Lung (tissue), 12 donors: ENCODE data around the gene EFS. TPM values are rescaled to one million over a fixed set of nuclear protein-coding genes. Genes with fewer than 3 reads are reported as not detected.
A peak's percentile ranks its signal among the peaks of the same experiment; 100 is the strongest.
"Not testable (repeated sequence)": the region's sequence is repeated elsewhere in the genome, so short reads cannot be mapped to it uniquely, and the experiment has no call there.

Experiments
- ATAC-seq: fragments of 200-7000 bp; cut with Tn5 transposase; one replicate; pipeline ENCODE4 v1.9.1; 2020; ENCODE audit warnings: moderate number of reproducible peaks; ENCODE audit not compliant: insufficient read depth, low FRiP score
- DNase-seq, 3 donors: peaks; one replicate each; pipeline ENCODE4 v3.0.0-alpha.2; 2013 to 2017
- H3K27ac ChIP-seq, 2 donors: one replicate each; pipeline ENCODE4 v1.5.1; 2013; ENCODE audit warnings: mild to moderate bottlenecking in 2 of 2, moderate library complexity in 2 of 2, control low read depth in 1 of 2, inconsistent platforms in 1 of 2, low read depth in 1 of 2, low read length in 1 of 2
- H3K27me3 ChIP-seq, 3 donors: one replicate each; pipeline ENCODE4 v1.5.1; 2013; ENCODE audit warnings: low read length in 2 of 3; ENCODE audit not compliant: control insufficient read depth in 3 of 3, insufficient read depth in 3 of 3
- H3K36me3 ChIP-seq, 4 donors: one replicate each; pipeline ENCODE4 v1.5.1; 2013; ENCODE audit warnings: low read length in 4 of 4, mild to moderate bottlenecking in 1 of 4, moderate library complexity in 1 of 4; ENCODE audit not compliant: control insufficient read depth in 4 of 4, insufficient read depth in 4 of 4
- H3K4me1 ChIP-seq, 5 donors: one replicate each; pipeline ENCODE4 v1.5.1; 2013; ENCODE audit warnings: low read length in 5 of 5, mild to moderate bottlenecking in 2 of 5, moderate library complexity in 1 of 5; ENCODE audit not compliant: control insufficient read depth in 5 of 5, insufficient read depth in 5 of 5
- H3K4me3 ChIP-seq: one replicate; pipeline ENCODE4 v1.5.1; 2013; ENCODE audit warnings: mild to moderate bottlenecking, control low read depth, moderate library complexity
- H3K9ac ChIP-seq, 2 donors: one replicate each; pipeline ENCODE4 v1.5.1; 2013; ENCODE audit warnings: low read length in 2 of 2, control low read depth in 1 of 2; ENCODE audit not compliant: insufficient read depth in 1 of 2
- H3K9me3 ChIP-seq, 4 donors: one replicate each; pipeline ENCODE4 v1.5.1; 2013; ENCODE audit warnings: low read length in 3 of 4, mild to moderate bottlenecking in 1 of 4, moderate library complexity in 1 of 4; ENCODE audit not compliant: control insufficient read depth in 4 of 4, insufficient read depth in 3 of 4
- CTCF ChIP-seq: IDR thresholded peaks from 2 replicates; pipeline ENCODE4 v1.5.1; 2012; ENCODE audit warnings: mild to moderate bottlenecking; ENCODE audit errors: control extremely low read depth, extremely low read depth
- WGBS, 2 donors: extraction: QIAGEN DNeasy Blood & Tissue Kit; methylation state at CpG; one replicate each; pipeline ENCODE4 v1.1.7; 2013; 5-methylcytosine and 5-hydroxymethylcytosine counted together
- polyA plus RNA-seq, 2 donors: library from polyadenylated mRNA; stranded (reverse); fragments of 200-250 nt; gene quantifications; one replicate each; pipeline ENCODE4 v1.2.1, GENCODE V29; 2013
- total RNA-seq, 2 donors: library from RNA; depleted of rRNA in 1 of 2; stranded (reverse); fragments of >200 nt in 1 of 2; gene quantifications; one replicate each; pipeline ENCODE4 v1.2.1, GENCODE V29; 2014 to 2021
- donor health status: control.
- donor health status: control.
- donor health status: Bipolar disorder and iron deficiency.
- donor health status: healthy.
- donor health status: DM: yes; HTN: yes; CAD: no.

Gene EFS
- total and polyA plus RNA-seq, 4 donors, result 6.5 to 19.9 (median 12.7) TPM

GRCh38 chr14:23401291-23401690 lies 36.3 kb upstream of the EFS start:
- Histone ChIP-seq H3K27ac (peak overlapping the region in 1 of 2 donors; percentile 91), H3K4me1 (no peaks in the 10 kb centered on the region), H3K9me3 (peaks cover 0 to 5% (median 0%) of the 10 kb centered on the region in 4 donors), H3K4me3 (no peak overlapping the region), H3K9ac (no peak overlapping the region), H3K27me3 (peaks cover 0 to 5% (median 0%) of the 10 kb centered on the region in 3 donors), H3K36me3 (no peaks in the 10 kb centered on the region)
- no peak for TF ChIP-seq CTCF
- WGBS, 2 donors, result 50 to 67% methylated on average over 4 of the region's 4 CpGs
- ATAC-seq (no peak), DNase-seq (no peak)

DNA sequence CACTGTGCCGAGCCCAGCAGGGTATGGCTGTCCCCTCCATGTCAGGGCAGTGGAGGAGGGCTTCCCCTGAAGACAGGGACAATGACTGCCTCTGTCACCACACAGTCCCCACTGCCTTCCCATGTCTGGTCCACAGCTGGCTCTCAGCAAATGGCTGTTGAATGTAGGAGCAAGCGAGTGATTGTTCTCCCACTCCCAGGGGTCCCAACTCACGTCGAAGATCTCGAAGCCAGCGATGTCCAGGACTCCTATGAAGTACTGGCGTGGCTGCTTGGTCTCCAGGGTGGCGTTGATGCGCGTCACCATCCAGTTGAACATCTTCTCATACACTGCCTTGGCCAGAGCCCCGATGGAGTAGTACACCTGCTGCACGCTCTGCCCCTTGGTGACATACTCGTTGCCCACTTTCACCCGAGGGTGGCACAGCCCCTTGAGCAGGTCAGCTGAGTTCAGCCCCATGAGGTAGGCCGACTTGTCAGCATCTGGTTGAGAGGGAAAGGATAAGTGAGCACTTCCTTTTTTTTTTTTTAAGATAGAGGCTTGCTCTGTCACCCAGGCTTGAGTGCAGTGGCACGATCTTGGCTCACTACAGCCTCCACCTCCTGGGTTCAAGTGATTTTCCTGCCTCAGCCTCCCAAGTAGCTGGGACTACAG lies 35.7 kb upstream of the EFS start:
- not testable (repeated sequence) for DNase-seq, H3K9me3 ChIP-seq, H3K36me3 ChIP-seq, ATAC-seq, H3K4me3 ChIP-seq, H3K27ac ChIP-seq, H3K4me1 ChIP-seq, H3K27me3 ChIP-seq, H3K9ac ChIP-seq
- 84 to 87% methylated on average over 16 of the region's 16 CpGs for WGBS, 2 donors

DNA sequence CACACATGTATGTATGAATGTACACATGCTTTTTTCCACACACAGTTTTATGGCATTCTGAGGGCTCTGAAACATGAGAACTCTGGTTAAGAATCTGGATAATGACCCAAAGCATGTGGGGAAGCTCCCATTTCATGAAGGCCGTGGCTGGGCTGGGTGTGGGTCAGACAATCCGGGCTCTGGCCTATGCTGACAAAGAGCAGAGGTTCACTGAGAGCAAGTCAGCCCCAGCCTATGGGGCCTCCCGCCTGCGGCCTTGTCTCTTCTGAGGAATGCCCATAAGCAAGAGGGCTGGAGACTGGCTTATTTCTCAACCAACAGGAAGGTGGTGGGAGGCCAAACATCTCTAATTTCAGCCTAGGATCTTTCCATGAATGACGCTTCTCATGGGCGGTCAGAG lies 34.6 kb upstream of the EFS start:
- Histone ChIP-seq H3K4me3 (no peak overlapping the region), H3K4me1 (no peaks in the 10 kb centered on the region), H3K36me3 (no peaks in the 10 kb centered on the region), H3K9ac (no peak overlapping the region), H3K9me3 (peaks cover 0 to 5% (median 0%) of the 10 kb centered on the region in 4 donors), H3K27ac (peak overlapping the region in 1 of 2 donors; percentile 47), H3K27me3 (peaks cover 0 to 5% (median 0%) of the 10 kb centered on the region in 3 donors)
- TF ChIP-seq CTCF, result no peak
- WGBS, 2 donors, result 90 to 97% methylated on average over 6 of the region's 6 CpGs
- DNase-seq (no peak), ATAC-seq (no peak)

GRCh38 chr14:23399136-23399535 lies 34.2 kb upstream of the EFS start:
- no peak for ATAC-seq
- Histone ChIP-seq H3K9ac (no peak overlapping the region), H3K4me1 (no peaks in the 10 kb centered on the region), H3K27me3 (peaks cover 0 to 5% (median 0%) of the 10 kb centered on the region in 3 donors), H3K4me3 (no peak overlapping the region), H3K9me3 (peaks cover 0 to 2% (median 0%) of the 10 kb centered on the region in 4 donors), H3K36me3 (no peaks in the 10 kb centered on the region), H3K27ac (peak overlapping the region in 1 of 2 donors; percentile 47)
- WGBS, 2 donors, result 85 to 100% methylated on average over 3 of the region's 3 CpGs
- no peak for TF ChIP-seq CTCF
- no peak for DNase-seq
